Ovary (tissue), 3 donors: ENCODE measurements around the gene PPM1A.

ENCODE experiments used
- CTCF ChIP-seq, 3 donors: fragments of 450-650 bp in 2 of 3; fragments of 200-600 bp in 1 of 3; IDR thresholded peaks; one replicate each; pipeline versions ENCODE4 v1.5.1 to v1.8.0; 2016 to 2022; ENCODE audit warnings: antibody characterized with exemption in 3 of 3, mild to moderate bottlenecking in 1 of 3
- POLR2A ChIP-seq: fragments of 450-650 bp; IDR thresholded peaks from one replicate; pipeline ENCODE4 v1.6.1; 2017; ENCODE audit warnings: antibody characterized with exemption, mild to moderate bottlenecking, moderate library complexity
- donor health status: DM: no; HTN: no; CAD: no.

GRCh38 chr14:60273956-60274355 lies 24.9 kb downstream of the PPM1A start:
- TF ChIP-seq CTCF (IDR thresholded peaks at IDR 0.05) (no peak), POLR2A (no peak)
